ENCODE data around the gene HOXC12.

The HOXC12 gene

DNA sequence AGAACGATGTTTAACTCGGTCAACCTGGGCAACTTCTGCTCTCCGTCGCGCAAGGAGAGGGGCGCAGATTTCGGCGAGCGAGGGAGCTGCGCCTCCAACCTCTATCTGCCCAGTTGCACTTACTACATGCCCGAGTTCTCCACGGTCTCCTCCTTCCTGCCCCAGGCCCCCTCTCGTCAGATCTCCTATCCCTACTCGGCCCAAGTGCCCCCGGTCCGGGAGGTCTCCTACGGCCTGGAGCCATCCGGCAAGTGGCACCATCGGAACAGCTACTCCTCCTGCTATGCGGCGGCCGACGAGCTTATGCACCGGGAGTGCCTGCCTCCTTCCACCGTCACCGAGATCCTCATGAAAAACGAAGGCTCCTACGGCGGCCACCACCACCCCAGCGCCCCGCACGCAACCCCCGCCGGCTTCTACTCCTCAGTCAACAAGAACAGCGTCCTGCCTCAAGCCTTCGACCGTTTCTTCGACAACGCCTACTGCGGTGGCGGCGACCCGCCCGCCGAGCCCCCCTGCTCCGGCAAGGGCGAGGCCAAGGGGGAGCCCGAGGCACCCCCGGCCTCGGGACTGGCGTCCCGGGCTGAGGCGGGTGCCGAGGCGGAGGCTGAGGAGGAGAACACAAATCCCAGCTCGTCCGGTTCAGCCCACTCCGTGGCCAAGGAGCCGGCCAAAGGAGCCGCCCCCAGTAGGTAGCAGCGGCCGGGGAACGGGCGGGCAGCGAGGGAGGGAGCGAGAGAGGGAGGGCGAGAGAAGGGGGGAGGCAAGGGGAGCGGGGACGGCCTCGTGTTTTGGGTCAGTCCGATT is 18.7 kb downstream of the HOXC12 start:
- no peak for DNase-seq

- peak; percentile 39 for DNase-seq
These were observed 19.7 kb downstream of the HOXC12 start, which contains the start of gene HOTAIR for GRCh38 chr12:53974084-53975063. HOTAIR (minus strand) TSS chr12:53974954.

DNA sequence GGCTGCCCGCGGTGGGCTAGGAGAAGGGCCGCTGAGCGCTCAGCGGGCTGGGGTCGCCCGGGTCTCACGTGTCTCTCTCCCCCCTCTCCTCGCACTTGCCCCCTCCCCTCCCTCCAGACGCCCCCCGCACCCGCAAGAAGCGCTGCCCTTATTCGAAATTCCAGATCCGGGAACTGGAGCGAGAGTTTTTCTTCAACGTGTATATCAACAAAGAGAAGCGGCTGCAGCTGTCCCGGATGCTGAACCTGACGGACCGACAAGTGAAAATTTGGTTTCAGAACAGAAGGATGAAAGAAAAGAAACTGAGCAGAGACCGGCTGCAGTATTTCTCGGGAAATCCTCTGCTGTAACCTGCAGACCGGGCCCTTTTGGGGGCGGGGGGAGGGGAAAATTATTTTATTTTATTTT is 20.4 kb downstream of the HOXC12 start:
- no peak for DNase-seq

DNA sequence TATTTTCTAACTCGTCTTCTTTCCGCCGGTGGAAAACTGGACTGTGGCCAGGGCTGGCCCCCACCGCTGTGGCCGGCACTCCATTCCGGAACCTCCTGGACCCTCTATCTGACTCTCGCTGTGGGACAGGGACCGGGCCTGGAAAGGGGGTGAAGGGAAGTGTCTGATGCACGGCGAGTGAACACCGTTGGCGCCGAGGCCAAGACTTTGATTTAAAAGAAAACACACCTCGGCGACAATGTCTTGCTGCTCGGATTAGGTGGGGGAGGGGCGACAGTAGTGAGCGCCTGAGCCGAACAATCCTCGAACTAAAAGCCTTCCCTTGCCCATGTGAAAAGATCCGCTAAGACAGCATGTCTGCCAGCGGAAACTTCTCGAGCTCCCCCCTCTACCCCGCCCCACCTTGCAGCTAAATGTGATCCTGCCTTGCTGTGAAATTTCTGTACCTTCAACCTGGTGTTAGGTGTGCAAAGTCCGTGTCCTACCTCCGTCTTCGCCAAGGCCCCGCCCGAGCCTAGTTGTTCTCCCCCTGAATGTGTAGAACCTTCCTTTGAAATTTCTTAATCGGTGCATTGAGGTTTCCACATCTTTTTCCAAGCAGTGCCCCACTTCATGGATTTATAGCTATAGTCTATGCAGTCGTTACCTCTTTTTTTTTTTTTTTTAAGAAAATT is 20.9 kb downstream of the HOXC12 start:
- no peak for DNase-seq

GRCh38 chr12:53976172-53976822 is 21.6 kb downstream of the HOXC12 start:
- DNase-seq = no peak

GRCh38 chr12:53976823-53977595 is 22.3 kb downstream of the HOXC12 start:
- DNase-seq = no peak

DNA sequence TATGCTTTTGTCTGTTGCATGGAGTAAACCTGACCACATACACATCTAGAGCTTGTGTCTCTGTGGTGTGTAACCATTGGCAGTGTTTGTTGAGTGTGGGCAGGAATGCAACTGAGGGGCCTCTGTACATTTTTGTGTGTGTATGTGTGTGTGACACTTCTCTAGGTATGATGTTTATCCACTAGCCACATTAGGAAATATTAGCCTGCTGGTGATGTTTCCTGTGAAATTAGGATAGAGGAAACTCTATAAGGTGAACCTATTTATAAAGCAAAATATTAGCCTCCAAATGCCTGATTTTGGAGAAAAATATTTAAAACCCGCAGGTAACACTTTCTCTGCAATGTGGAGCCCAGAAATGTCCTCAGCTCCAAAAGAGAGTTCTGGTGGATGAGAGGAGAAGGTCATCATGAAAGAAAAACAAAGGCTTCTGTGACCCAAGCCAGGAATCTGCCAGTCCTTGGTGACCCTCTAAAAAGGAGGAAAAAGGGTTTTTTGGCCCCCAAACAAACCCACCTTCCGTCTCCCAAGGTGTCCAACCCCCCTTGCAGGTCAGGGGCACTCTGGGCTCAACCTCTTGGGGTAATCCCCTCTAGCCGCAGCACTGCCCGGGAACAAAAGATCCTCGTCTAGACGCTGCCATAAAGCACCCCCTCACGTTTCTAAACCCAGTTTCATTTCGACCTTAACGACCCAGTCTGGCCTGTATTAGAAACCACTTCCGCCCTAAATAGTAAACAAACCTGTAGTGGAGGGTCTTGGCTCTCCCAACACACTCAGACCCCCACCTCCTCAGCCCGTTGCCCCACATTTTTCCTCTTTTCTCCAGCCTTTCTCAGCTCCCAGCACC is 23.1 kb downstream of the HOXC12 start:
- DNase-seq = no peak

DNA sequence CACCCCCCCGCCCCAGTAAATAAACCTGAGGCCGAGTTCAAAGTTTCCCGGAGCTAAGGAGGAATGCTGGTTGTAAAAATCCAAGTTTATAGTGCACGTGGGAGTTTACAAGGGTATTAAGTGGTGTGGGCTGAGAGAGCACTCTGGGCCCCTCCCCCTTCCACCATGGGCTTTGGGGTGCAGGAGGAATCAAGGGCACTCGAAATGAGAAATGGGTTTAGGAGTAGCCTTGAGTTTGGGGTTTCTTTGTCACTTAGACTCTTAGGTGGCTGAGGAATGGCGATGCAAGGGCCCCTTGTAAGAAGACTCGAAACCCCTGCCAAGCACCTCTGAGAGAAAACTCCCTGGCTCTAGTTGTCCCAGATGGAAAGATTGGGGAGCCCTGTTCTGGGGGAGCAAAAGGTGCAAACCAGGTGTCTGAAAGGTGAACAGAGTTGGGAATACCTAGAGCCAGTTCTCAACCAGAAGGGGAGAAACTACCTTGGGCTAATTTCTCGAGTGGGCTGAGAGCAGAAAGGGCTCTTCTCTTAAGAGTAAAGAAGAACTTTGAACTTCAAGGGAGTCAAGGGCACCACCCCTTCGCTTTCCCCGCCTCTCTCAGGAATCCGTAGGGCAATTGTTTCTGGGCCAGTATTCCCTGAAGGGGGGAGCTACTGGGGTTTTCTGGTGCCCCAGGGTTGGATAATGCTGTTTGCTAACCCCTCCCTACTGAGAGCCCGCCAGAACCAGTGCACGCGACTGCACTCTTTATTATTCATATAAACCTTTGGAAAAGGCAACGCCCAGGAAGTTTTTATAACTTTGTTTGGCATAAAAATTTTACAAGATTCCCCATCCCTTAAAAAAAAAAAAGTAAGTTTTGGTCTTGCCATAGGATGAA is 24.0 kb downstream of the HOXC12 start:
- no peak for DNase-seq

- DNase-seq = no peak
These were observed 25.6 kb downstream of the HOXC12 start for GRCh38 chr12:53980104-53980801.

DNA sequence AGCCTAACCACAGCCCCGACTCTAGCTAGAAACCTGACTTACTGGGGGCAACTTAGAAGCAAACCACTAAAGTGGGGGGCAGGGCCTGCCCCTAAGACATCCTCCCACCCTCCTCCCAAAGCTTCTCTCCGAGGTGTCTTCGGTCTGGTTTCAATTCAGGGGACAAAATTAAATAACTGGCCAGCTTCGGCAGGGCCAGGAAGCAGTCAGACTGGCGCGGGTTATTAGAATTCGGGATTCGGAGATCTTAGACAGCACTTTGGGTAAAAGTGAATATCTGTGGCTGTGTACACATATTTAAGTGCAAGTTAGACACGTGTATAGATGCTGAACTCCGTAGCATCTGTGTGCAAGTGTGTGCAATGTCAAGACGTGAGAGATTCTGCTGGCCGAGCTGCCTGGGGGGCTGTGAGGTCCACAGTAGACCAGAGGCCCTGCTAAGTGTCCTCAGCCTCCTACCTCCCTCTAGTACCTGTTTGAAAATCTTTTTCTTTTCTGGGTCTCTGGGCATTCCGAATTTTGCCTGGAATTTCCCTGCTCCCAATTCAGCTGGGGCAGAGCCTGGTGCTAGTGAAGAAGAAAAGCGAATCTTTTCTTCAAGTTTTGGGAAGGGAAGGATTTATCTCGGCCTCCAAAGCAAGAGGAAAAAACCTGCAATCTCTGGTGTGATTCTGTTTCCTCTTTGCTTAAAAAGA is 26.2 kb downstream of the HOXC12 start:
- no peak for DNase-seq

- no peak for DNase-seq
These were observed 27.2 kb downstream of the HOXC12 start for GRCh38 chr12:53981634-53982565.

DNA sequence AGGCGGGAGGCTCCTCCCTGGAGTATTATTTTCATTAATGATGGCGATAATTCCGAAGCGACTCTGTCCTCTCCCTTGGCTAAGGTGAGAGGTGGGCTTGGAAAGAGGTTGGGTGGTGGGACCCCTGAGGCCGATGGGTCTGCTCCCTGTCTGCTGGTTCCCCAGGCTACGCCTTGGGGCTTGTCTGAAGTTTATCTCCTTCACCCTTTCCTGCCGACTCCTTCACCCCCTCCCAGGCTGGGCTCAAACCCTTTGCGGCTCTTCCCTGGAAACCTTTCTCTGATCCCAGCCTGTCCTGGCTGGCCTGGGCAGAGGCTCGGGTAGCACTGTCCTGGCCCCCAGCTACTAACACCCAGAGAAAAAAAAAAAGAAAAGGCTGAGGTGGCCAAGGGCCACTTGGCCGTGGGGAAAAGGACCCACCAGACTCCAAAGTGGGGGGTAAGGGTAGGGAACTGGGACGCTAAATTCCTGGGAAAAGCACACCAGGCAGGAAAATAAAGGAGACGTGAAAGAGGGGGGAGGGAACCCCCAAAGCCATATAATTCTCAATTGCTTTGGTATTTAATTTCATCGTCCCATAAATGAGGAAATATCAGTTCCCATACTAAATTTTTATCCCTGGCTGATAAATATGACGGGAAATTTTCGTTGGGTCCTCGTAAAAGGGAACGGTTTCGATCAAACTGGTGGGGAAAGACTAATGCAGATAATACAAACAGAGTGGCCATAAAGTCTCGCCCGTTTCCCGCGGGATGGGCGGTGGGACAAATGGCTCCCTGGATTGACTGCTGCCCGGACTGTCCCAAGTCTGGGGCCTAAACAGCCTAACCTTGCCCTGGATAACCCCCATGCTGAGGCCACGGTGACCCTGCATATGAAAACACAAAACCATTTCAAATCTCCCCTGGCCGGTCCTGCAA is 28.2 kb downstream of the HOXC12 start:
- DNase-seq = no peak

DNA sequence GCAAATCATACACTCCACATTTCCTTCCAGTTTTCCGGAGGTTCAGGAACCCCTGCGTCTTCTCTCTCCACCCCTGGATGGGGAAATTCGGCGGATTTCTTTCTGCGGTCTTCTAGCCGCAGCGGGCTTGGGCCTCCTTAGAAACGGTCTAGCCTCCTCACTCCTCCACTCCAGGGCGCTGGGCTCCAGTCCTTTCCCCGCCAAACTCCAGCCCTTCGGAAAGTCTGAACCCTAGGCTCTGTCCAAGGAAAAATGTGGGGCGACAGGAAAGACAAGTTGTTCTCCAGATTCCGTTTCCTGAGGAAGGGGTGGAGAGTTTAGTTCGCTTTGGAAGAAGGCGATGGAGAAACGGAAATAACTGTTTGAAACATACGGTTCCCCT is 28.9 kb downstream of the HOXC12 start:
- no peak for DNase-seq

GRCh38 chr12:53983950-53984572 is 29.4 kb downstream of the HOXC12 start:
- no peak for DNase-seq

GRCh38 chr12:53984901-53985691 is 30.4 kb downstream of the HOXC12 start, which contains the start of gene HOXC10:
HOXC10 (plus strand) TSS chr12:53985146; CDS start chr12:53985260, 114 bp downstream.
- peak; percentile 73 for DNase-seq
